A673 (cell line): ENCODE measurements around the gene BUB1.

ENCODE experiments used
- CTCF ChIP-seq: fragments of 300-800, 200-600 bp; sonication (generic); conservative IDR thresholded peaks from 2 replicates; pipeline ENCODE4 v1.5.1; 2017; ENCODE audit warnings: low read depth, mild to moderate bottlenecking, antibody characterized with exemption, low read length, moderate library complexity, mixed read lengths
- EZH2 ChIP-seq: fragments of 200-600 bp; sonication (generic); IDR thresholded peaks from 2 replicates; pipeline ENCODE4 v1.6.1; 2017; ENCODE audit warnings: borderline replicate concordance, low read depth, mild to moderate bottlenecking, mixed read lengths, antibody characterized with exemption, low read length; ENCODE audit not compliant: poor library complexity, severe bottlenecking

GRCh38 chr2:110680709-110681108 is 2.8 kb upstream of the BUB1 start:
- TF ChIP-seq CTCF (no peak), EZH2 (no peak)
